GM12878 (cell line): ENCODE results near the gene PRSS33. TPM values are rescaled to one million over a fixed set of nuclear protein-coding genes. Genes with fewer than 3 reads are reported as not detected.

ENCODE experiments used
- ATAC-seq: fragments of 200-7000 bp; cut with Tn5 transposase; 3 replicates; pipeline ENCODE4 v1.9.1; 2020; ENCODE audit warnings: mild to moderate bottlenecking, moderate library complexity
- BruUV-seq: library from RNA; stranded (reverse); fragments of 400-500 nt; replicated peaks from 2 replicates; lab custom pipeline; 2021; lab: Mats Ljungman, UMichigan
- CTCF ChIA-PET: fragments of 300-600 bp; sonication (Branson Sonifier 250); formaldehyde crosslinking; extraction: SDS; loops from one replicate; lab custom pipeline; 2021; ENCODE audit warnings: inconsistent platforms; lab: Yijun Ruan, JAX
- POLR2A ChIA-PET: fragments of 350-600 bp; formaldehyde crosslinking; extraction: SDS; loops from one replicate; lab custom pipeline; 2021; ENCODE audit warnings: inconsistent platforms; lab: Charles Lee
- RAD21 ChIA-PET: fragments of 300-600 bp; sonication (Branson Sonifier 250); formaldehyde crosslinking; loops from one replicate; lab custom pipeline; 2023; ENCODE audit warnings: antibody characterized with exemption; ENCODE audit not compliant: unreplicated experiment; lab: Charles Lee
- SMC1A ChIA-PET: fragments of 300-600 bp; sonication (Branson Sonifier 250); formaldehyde crosslinking; loops from one replicate; lab custom pipeline; 2023; ENCODE audit not compliant: unreplicated experiment, uncharacterized antibody; lab: Charles Lee
- DNase-seq: peaks from one replicate; pipeline ENCODE4 v3.0.0-alpha.2; 2011; ENCODE audit warnings: low read depth, low spot score
- FAIRE-seq: peaks from 3 replicates; lab custom pipeline; 2011; peaks lifted over from hg19 to GRCh38; lab: Jason Lieb, UNC
- H2AFZ ChIP-seq: 2 replicates; pipeline ENCODE4 v1.6.0; 2011; ENCODE audit warnings: low read depth, low read length, control low read depth; ENCODE audit not compliant: control insufficient read depth
- H3K27ac ChIP-seq: 2 replicates; pipeline ENCODE4 v1.5.1; 2011; ENCODE audit warnings: control low read depth; ENCODE audit not compliant: control insufficient read depth, insufficient read depth
- H3K27me3 ChIP-seq, 2 experiments: replicated peaks in 1 of 2; 2 replicates each; pipeline versions ENCODE4 v1.6.0 to v1.6.1; 2011; ENCODE audit warnings: low read length in 1 of 2; ENCODE audit not compliant: control insufficient read depth in 2 of 2, insufficient read depth in 2 of 2
- H3K36me3 ChIP-seq, 2 experiments: 2 replicates each; pipeline ENCODE4 v1.5.1; 2011; ENCODE audit warnings: low read length in 1 of 2; ENCODE audit not compliant: control insufficient read depth in 2 of 2, insufficient read depth in 2 of 2
- H3K4me1 ChIP-seq: 2 replicates; pipeline ENCODE4 v1.6.1; 2011; ENCODE audit warnings: mild to moderate bottlenecking, low read length, moderate library complexity, mixed read lengths; ENCODE audit not compliant: control insufficient read depth, insufficient read depth
- H3K4me2 ChIP-seq: 2 replicates; pipeline ENCODE4 v1.6.0; 2011; ENCODE audit warnings: control low read depth; ENCODE audit not compliant: control insufficient read depth, insufficient read depth
- H3K4me3 ChIP-seq: fragments of 200-600 bp; sonication (generic); 2 replicates; pipeline ENCODE4 v1.5.1; 2016
- H3K79me2 ChIP-seq: 2 replicates; pipeline ENCODE4 v1.6.0; 2011; ENCODE audit warnings: low read length; ENCODE audit not compliant: control insufficient read depth, insufficient read depth
- H3K9ac ChIP-seq: 2 replicates; pipeline ENCODE4 v1.8.0; 2011; ENCODE audit warnings: low read length, control low read depth, mixed read lengths; ENCODE audit not compliant: control insufficient read depth, insufficient read depth
- H3K9me3 ChIP-seq: replicated peaks from 3 replicates; pipeline ENCODE4 v1.5.1; 2011; ENCODE audit warnings: mild to moderate bottlenecking, low read length; ENCODE audit not compliant: control insufficient read depth, insufficient read depth
- H4K20me1 ChIP-seq: 2 replicates; pipeline ENCODE4 v1.6.0; 2011; ENCODE audit not compliant: control insufficient read depth, insufficient read depth
- BHLHE40 ChIP-seq, 2 experiments: fragments of 450-650 bp in 1 of 2; IDR thresholded peaks; 2 replicates each; pipeline ENCODE4 v1.6.1; 2011 to 2017; ENCODE audit warnings: low read depth in 2 of 2, borderline replicate concordance in 1 of 2, improper control_type of control experiment in 1 of 2, low read length in 1 of 2, mild to moderate bottlenecking in 1 of 2
- CEBPB ChIP-seq, 2 experiments: fragments of 150-350 bp in 1 of 2; IDR thresholded peaks; 2 replicates each; pipeline ENCODE4 v1.6.1; 2012 to 2014; ENCODE audit warnings: low read depth in 2 of 2, low read length in 2 of 2, borderline replicate concordance in 1 of 2, inconsistent platforms in 1 of 2
- GABPA ChIP-seq: IDR thresholded peaks from 2 replicates; pipeline ENCODE4 v1.6.1; 2014; ENCODE audit warnings: antibody characterized with exemption, low read depth, mild to moderate bottlenecking, inconsistent platforms
- HDGF ChIP-seq: fragments of 450-650 bp; IDR thresholded peaks from 2 replicates; pipeline ENCODE4 v1.6.1; 2016; ENCODE audit warnings: antibody characterized with exemption
- POLR2A ChIP-seq: IDR thresholded peaks from 2 replicates; pipeline ENCODE4 v1.6.1; 2011; ENCODE audit warnings: low read depth, mild to moderate bottlenecking, low read length
- STAT3 ChIP-seq: IDR thresholded peaks from 2 replicates; pipeline ENCODE4 v1.6.1; 2011; ENCODE audit warnings: low read depth, low read length, improper control_type of control experiment
- ZNF24 ChIP-seq: fragments of 450-650 bp; IDR thresholded peaks from 2 replicates; pipeline ENCODE4 v1.6.1; 2017; ENCODE audit warnings: antibody characterized with exemption, mild to moderate bottlenecking
- ZNF384 ChIP-seq: IDR thresholded peaks from 2 replicates; pipeline ENCODE4 v1.6.1; 2012; ENCODE audit warnings: low read depth, mild to moderate bottlenecking, low read length, improper control_type of control experiment, borderline replicate concordance
- ZZZ3 ChIP-seq: IDR thresholded peaks from 2 replicates; pipeline ENCODE4 v1.6.1; 2011; ENCODE audit warnings: low read depth; ENCODE audit not compliant: control insufficient read depth, insufficient read length
- WGBS: methylation state at CpG from one replicate; pipeline ENCODE4 v1.1.6; 2016; ENCODE audit warnings: low lambda C conversion rate; ENCODE audit not compliant: insufficient replicate concordance, insufficient coverage; ENCODE audit errors: missing lambda C conversion rate; 5-methylcytosine and 5-hydroxymethylcytosine counted together
- in situ Hi-C: fragments of 300-500 bp; cut with MboI; formaldehyde crosslinking; loops from 9 replicates; pipeline ENCODE4 v1.14.3; 2018; ENCODE audit warnings: mixed read lengths
- intact Hi-C: fragments of 100-400 bp; cut with micrococcal nuclease; formaldehyde crosslinking; loops from one replicate; pipeline ENCODE4 v1.14.2; 2022; ENCODE audit not compliant: unreplicated experiment
- polyA plus RNA-seq, 11 experiments: library from polyadenylated mRNA; depleted of rRNA in 4 of 11; unstranded in 6 of 11; stranded (reverse) in 5 of 11; fragments of >200 nt; fragmentation: Nextera tagmentation in 4 of 11; fragmentation: Illumina TruSeq in 1 of 11; extraction: Ambion mirVana in 4 of 11; extraction: Trizol in 1 of 11; gene quantifications; 1 replicate in 1 of 11; 2 replicates in 10 of 11; pipeline versions ENCODE4 v1.2.1 to v1.2.3, GENCODE V29; 2011 to 2016; ENCODE audit warnings: inconsistent platforms in 2 of 11, missing spikeins in 2 of 11, low read depth in 1 of 11
- total RNA-seq, 4 experiments: library from RNA; depleted of rRNA in 3 of 4; stranded (reverse); fragments of >200 nt in 3 of 4; fragmentation: Illumina TruSeq in 1 of 4; extraction: Trizol in 1 of 4; gene quantifications; 2 replicates each; pipeline versions ENCODE4 v1.2.1 to v1.2.3, GENCODE V29; 2013 to 2021
- TF ChIP-seq, protein P1 (sequence below): IDR thresholded peaks from 2 replicates; pipeline ENCODE4 v1.6.1; 2012; ENCODE audit warnings: mild to moderate bottlenecking, low read depth, low read length

Gene PRSS33
- total and polyA plus RNA-seq, 10 of the 15 experiments (the other 5 are each of a cell fraction or from before 2014, with no cell fraction given), result not detected

DNA sequence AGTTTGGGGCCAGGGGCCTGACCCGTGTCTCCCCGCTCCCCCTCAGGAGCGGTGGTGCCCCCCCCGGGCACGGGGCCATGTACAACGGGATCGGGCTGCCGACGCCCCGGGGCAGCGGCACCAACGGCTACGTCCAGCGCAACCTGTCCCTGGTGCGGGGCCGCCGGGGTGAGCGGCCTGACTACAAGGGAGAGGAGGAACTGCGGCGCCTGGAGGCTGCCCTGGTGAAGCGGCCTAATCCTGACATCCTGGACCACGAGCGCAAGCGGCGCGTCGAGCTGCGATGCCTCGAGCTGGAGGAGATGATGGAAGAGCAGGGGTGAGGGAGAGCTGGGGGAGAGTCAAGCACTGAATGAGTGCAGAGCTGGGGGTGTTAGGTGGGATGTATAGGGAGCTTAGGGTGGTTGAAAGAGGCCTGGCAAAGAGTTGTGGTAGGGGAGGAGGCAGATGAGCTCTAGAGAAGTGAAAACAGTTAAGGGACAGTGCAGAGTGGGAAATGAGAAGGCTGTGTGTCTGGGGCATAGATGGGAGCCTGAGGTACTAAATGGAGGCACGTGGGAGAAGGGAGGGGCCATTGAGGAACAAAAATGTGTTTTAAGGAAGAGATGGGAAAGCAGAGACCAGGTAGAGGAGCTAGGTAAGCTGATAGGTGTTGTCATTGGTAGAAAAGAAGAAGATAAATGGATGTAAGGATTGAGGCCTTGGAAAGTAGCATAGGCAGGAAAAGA lies 30.9 kb downstream of the PRSS33 start:
- intact Hi-C loops, result no loop called here
- H2AFZ ChIP-seq, result no peak overlapping the region
- in situ Hi-C loops, result no loop called here
- peaks cover 29% of the 10 kb centered on the region for H4K20me1 ChIP-seq
- DNase-seq (no peak), ATAC-seq (no peak), FAIRE-seq (no peak)
- SMC1A ChIA-PET, result no interaction called here
- POLR2A ChIA-PET, result no interaction called here
- 0 out of 2 replicates have a peak overlapping the region, but pooled peaks have one; percentile 98 for H3K4me3 ChIP-seq
- H3K4me1 ChIP-seq, result peaks cover 8% of the 10 kb centered on the region; the same call in 1 of the 2 replicates
- H3K79me2 ChIP-seq, result peaks cover 79% of the 10 kb centered on the region
- CTCF ChIA-PET, result interaction anchor here (0.9 kb wide), 1 partner anchor 89 kb away, joined by 3 read pairs; no protein-coding TSS in a partner anchor
- no peak overlapping the region for H3K27ac ChIP-seq
- peak overlapping the region; percentile 78 for H3K4me2 ChIP-seq
- H3K27me3 ChIP-seq, result no peaks in the 10 kb centered on the region
- TF ChIP-seq, protein P1, sequence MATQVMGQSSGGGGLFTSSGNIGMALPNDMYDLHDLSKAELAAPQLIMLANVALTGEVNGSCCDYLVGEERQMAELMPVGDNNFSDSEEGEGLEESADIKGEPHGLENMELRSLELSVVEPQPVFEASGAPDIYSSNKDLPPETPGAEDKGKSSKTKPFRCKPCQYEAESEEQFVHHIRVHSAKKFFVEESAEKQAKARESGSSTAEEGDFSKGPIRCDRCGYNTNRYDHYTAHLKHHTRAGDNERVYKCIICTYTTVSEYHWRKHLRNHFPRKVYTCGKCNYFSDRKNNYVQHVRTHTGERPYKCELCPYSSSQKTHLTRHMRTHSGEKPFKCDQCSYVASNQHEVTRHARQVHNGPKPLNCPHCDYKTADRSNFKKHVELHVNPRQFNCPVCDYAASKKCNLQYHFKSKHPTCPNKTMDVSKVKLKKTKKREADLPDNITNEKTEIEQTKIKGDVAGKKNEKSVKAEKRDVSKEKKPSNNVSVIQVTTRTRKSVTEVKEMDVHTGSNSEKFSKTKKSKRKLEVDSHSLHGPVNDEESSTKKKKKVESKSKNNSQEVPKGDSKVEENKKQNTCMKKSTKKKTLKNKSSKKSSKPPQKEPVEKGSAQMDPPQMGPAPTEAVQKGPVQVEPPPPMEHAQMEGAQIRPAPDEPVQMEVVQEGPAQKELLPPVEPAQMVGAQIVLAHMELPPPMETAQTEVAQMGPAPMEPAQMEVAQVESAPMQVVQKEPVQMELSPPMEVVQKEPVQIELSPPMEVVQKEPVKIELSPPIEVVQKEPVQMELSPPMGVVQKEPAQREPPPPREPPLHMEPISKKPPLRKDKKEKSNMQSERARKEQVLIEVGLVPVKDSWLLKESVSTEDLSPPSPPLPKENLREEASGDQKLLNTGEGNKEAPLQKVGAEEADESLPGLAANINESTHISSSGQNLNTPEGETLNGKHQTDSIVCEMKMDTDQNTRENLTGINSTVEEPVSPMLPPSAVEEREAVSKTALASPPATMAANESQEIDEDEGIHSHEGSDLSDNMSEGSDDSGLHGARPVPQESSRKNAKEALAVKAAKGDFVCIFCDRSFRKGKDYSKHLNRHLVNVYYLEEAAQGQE, result no peak
- TF ChIP-seq HDGF, result peak; percentile 53; the same call in 1 of the 2 replicates
- TF ChIP-seq BHLHE40 (IDR thresholded peaks at IDR 0.05; ENCODE audit: borderline replicate concordance in 1 of 2, low read depth in 2 of 2, low read length in 1 of 2), result no peak
- TF ChIP-seq ZNF384, result no peak
- TF ChIP-seq ZNF24, result no peak
- TF ChIP-seq POLR2A, result peak; percentile 41; the same call in 1 of the 2 replicates
- no peak for TF ChIP-seq CEBPB (IDR thresholded peaks at IDR 0.05; ENCODE audit: borderline replicate concordance in 1 of 2, low read depth in 2 of 2, low read length in 2 of 2)
- no peak for TF ChIP-seq GABPA
- TF ChIP-seq ZZZ3, result no peak
- no peak for TF ChIP-seq STAT3
- RAD21 ChIA-PET, result no interaction called here
- WGBS, result 92% methylated on average over 27 of the region's 30 CpGs
- no peak overlapping the region for H3K9ac ChIP-seq
- no peaks in the 10 kb centered on the region; the same call in 1 of the 3 replicates for H3K9me3 ChIP-seq
- peaks cover 30 to 51% of the 10 kb centered on the region in 2 experiments for H3K36me3 ChIP-seq
- BruUV-seq, result no TSS peak
